NCI-H128 (cell line): ENCODE results near the gene LLGL2.
"Not testable (repeated sequence)": the region's sequence is repeated elsewhere in the genome, so short reads cannot be mapped to it uniquely, and the experiment has no call there.

Source experiments
- DNase-seq: peaks from one replicate; lab custom pipeline; 2025; ENCODE audit not compliant: unreplicated experiment; lab: John Stamatoyannopoulos, UW

LLGL2 gene

GRCh38 chr17:75520413-75520812 lies 5.1 kb upstream of the LLGL2 start:
- DNase-seq = not testable (repeated sequence)

- no peak for DNase-seq
Observed at GRCh38 chr17:75521290-75521689, 4.2 kb upstream of the LLGL2 start.

- no peak for DNase-seq
Observed at GRCh38 chr17:75521951-75522727, 3.4 kb upstream of the LLGL2 start.

GRCh38 chr17:75523647-75524046 lies 1.9 kb upstream of the LLGL2 start:
- no peak for DNase-seq

- DNase-seq = no peak
Observed at GRCh38 chr17:75524269-75524969, 1.1 kb upstream of the LLGL2 start.

- no peak for DNase-seq
Observed at GRCh38 chr17:75525806-75526554, 483 bp downstream of the LLGL2 start.

- DNase-seq = no peak
Observed at GRCh38 chr17:75526555-75527270, 1.2 kb downstream of the LLGL2 start.

- DNase-seq = no peak
Observed at GRCh38 chr17:75530837-75531720, 5.6 kb downstream of the LLGL2 start.

GRCh38 chr17:75531721-75532072 lies 6.2 kb downstream of the LLGL2 start:
- no peak for DNase-seq

- DNase-seq = no peak
Observed at GRCh38 chr17:75535119-75535537, 9.6 kb downstream of the LLGL2 start.

- no peak for DNase-seq
Observed at GRCh38 chr17:75535871-75536270, 10.4 kb downstream of the LLGL2 start.

- DNase-seq = no peak
Observed at GRCh38 chr17:75536366-75536765, 10.9 kb downstream of the LLGL2 start.

GRCh38 chr17:75539967-75540729 lies 14.7 kb downstream of the LLGL2 start:
- DNase-seq = no peak

- no peak for DNase-seq
Observed at GRCh38 chr17:75540923-75541503, 15.5 kb downstream of the LLGL2 start.

GRCh38 chr17:75542229-75542628 lies 16.7 kb downstream of the LLGL2 start:
- DNase-seq = no peak

- DNase-seq = no peak
Observed at GRCh38 chr17:75542728-75543336, 17.3 kb downstream of the LLGL2 start.

GRCh38 chr17:75544250-75544649 lies 18.8 kb downstream of the LLGL2 start:
- no peak for DNase-seq

- no peak for DNase-seq
Observed at GRCh38 chr17:75546181-75546580, 20.7 kb downstream of the LLGL2 start.

- DNase-seq = no peak
Observed at GRCh38 chr17:75547091-75547490, 21.6 kb downstream of the LLGL2 start.
